Endothelial cell of umbilical vein (primary cell): Measurements from ENCODE around the gene SLC2A2. TPM values are rescaled to one million over a fixed set of nuclear protein-coding genes. Genes with fewer than 3 reads are reported as not detected.
A peak's percentile ranks its signal among the peaks of the same experiment; 100 is the strongest.

Experiments used
- BruUV-seq: library from RNA; stranded (reverse); fragments of 400-500 nt; replicated peaks from 2 replicates; lab custom pipeline; 2021; lab: Mats Ljungman, UMichigan
- CTCF ChIA-PET: fragments of 300-600, 350-600 bp; sonication (Branson Sonifier 250); formaldehyde crosslinking; loops from one replicate; lab custom pipeline; 2021; ENCODE audit warnings: antibody characterized with exemption, inconsistent platforms; lab: Charles Lee
- POLR2A ChIA-PET: fragments of 300-600, 350-600 bp; sonication (Branson Sonifier 250); formaldehyde crosslinking; loops from one replicate; lab custom pipeline; 2021; ENCODE audit warnings: antibody characterized with exemption, inconsistent platforms; lab: Charles Lee
- DNase-seq: peaks from one replicate; pipeline ENCODE4 v3.0.0-alpha.2; 2011; ENCODE audit warnings: low read depth, low spot score
- FAIRE-seq: peaks from 2 replicates; lab custom pipeline; 2011; peaks lifted over from hg19 to GRCh38; lab: Jason Lieb, UNC
- H2AFZ ChIP-seq: 2 replicates; pipeline ENCODE4 v1.6.0; 2012; ENCODE audit warnings: low read depth, low read length, control low read depth, inconsistent platforms
- H3K27ac ChIP-seq: 2 replicates; pipeline ENCODE4 v1.5.1; 2011; ENCODE audit warnings: low read depth, mild to moderate bottlenecking, control low read depth, low read length, moderate library complexity; ENCODE audit not compliant: insufficient read depth
- H3K27me3 ChIP-seq, 2 experiments: 2 replicates each; pipeline versions ENCODE4 v1.6.0 to v1.6.1; 2011; ENCODE audit warnings: low read length in 2 of 2, mixed read lengths in 1 of 2; ENCODE audit not compliant: control insufficient read depth in 2 of 2, insufficient read depth in 2 of 2
- H3K36me3 ChIP-seq, 2 experiments: 2 replicates in 1 of 2; 3 replicates in 1 of 2; pipeline ENCODE4 v1.5.1; 2011; ENCODE audit warnings: low read length in 2 of 2, mild to moderate bottlenecking in 1 of 2, moderate library complexity in 1 of 2; ENCODE audit not compliant: control insufficient read depth in 2 of 2, insufficient read depth in 2 of 2; ENCODE audit errors: extremely low read depth in 1 of 2
- H3K4me1 ChIP-seq: 3 replicates; pipeline ENCODE4 v1.5.1; 2011; ENCODE audit warnings: mild to moderate bottlenecking, low read length; ENCODE audit not compliant: control insufficient read depth, insufficient read depth; ENCODE audit errors: extremely low read depth
- H3K4me2 ChIP-seq: 2 replicates; pipeline ENCODE4 v1.6.1; 2011; ENCODE audit warnings: low read length, control low read depth, mixed read lengths; ENCODE audit not compliant: insufficient read depth
- H3K4me3 ChIP-seq, 3 experiments: fragments of 200-600 bp in 1 of 3; sonication (generic), shearing (Covaris generic) in 1 of 3; replicated peaks in 1 of 3; 2 replicates each; pipeline ENCODE4 v1.5.1; 2011 to 2016; ENCODE audit warnings: control low read depth in 3 of 3, low read length in 3 of 3, mild to moderate bottlenecking in 2 of 3, inconsistent platforms in 1 of 3, low read depth in 1 of 3, moderate library complexity in 1 of 3; ENCODE audit not compliant: insufficient read depth in 1 of 3
- H3K79me2 ChIP-seq: 2 replicates; pipeline ENCODE4 v1.6.0; 2012; ENCODE audit warnings: low read length, inconsistent platforms; ENCODE audit not compliant: control insufficient read depth, insufficient read depth
- H3K9ac ChIP-seq: replicated peaks from 2 replicates; pipeline ENCODE3; 2011; ENCODE audit warnings: low read length, control low read depth; ENCODE audit not compliant: insufficient read depth; ENCODE audit errors: extremely low read depth
- H3K9me1 ChIP-seq: replicated peaks from 3 replicates; pipeline ENCODE4 v1.6.0; 2011; ENCODE audit warnings: mild to moderate bottlenecking, low read length; ENCODE audit not compliant: control insufficient read depth, insufficient read depth; ENCODE audit errors: extremely low read depth
- H3K9me3 ChIP-seq: replicated peaks from 2 replicates; pipeline ENCODE4 v1.5.1; 2012; ENCODE audit warnings: low read length, inconsistent platforms; ENCODE audit not compliant: control insufficient read depth, insufficient read depth
- H4K20me1 ChIP-seq: replicated peaks from 2 replicates; pipeline ENCODE3; 2011; ENCODE audit warnings: mild to moderate bottlenecking, low read length; ENCODE audit not compliant: control insufficient read depth, insufficient read depth; ENCODE audit errors: extremely low read depth
- EZH2 ChIP-seq: IDR thresholded peaks from 2 replicates; pipeline ENCODE4 v1.6.1; 2012; ENCODE audit warnings: borderline replicate concordance, low read depth, mild to moderate bottlenecking, moderate library complexity, low read length, inconsistent platforms; ENCODE audit not compliant: severe bottlenecking
- FOS ChIP-seq: IDR thresholded peaks from 2 replicates; pipeline ENCODE4 v1.6.1; 2011; ENCODE audit warnings: mild to moderate bottlenecking, low read length, moderate library complexity, borderline replicate concordance; ENCODE audit not compliant: insufficient read depth
- GATA2 ChIP-seq: IDR thresholded peaks from 2 replicates; pipeline ENCODE4 v1.7.0; 2011; ENCODE audit warnings: low read depth, mild to moderate bottlenecking, moderate library complexity, mixed read lengths, low read length; ENCODE audit not compliant: insufficient read length, insufficient read depth
- JUN ChIP-seq: IDR thresholded peaks from 2 replicates; pipeline ENCODE4 v1.6.1; 2011; ENCODE audit warnings: borderline replicate concordance, low read depth; ENCODE audit not compliant: insufficient read length, insufficient read depth
- MAX ChIP-seq: IDR thresholded peaks from 2 replicates; pipeline ENCODE4 v1.6.1; 2011; ENCODE audit not compliant: insufficient read depth, insufficient read length
- MYC ChIP-seq: IDR thresholded peaks from one replicate; pipeline ENCODE4 v1.6.1; 2011; ENCODE audit warnings: mild to moderate bottlenecking, low read depth, low read length
- POLR2A ChIP-seq: IDR thresholded peaks from 2 replicates; pipeline ENCODE4 v1.6.1; 2012; ENCODE audit warnings: low read depth, mild to moderate bottlenecking, control low read depth, low read length
- POLR2AphosphoS5 ChIP-seq: IDR thresholded peaks from 2 replicates; pipeline ENCODE4 v1.6.1; 2012; ENCODE audit warnings: low read depth, mild to moderate bottlenecking, control low read depth, low read length, moderate library complexity; ENCODE audit not compliant: insufficient read depth
- dilution Hi-C: fragments of 300-500 bp; cut with MboI; formaldehyde crosslinking; loops from one replicate; pipeline ENCODE4 v1.15.0; 2019; ENCODE audit warnings: low sequenced_read_pairs; ENCODE audit not compliant: extremely low pct_ligation_motif_present
- intact Hi-C: fragments of 100-400 bp; cut with micrococcal nuclease; formaldehyde crosslinking; loops from one replicate; pipeline ENCODE4 v1.10.0; 2022
- polyA plus RNA-seq, 4 experiments: library from polyadenylated mRNA; depleted of rRNA in 3 of 4; stranded (reverse) in 3 of 4; unstranded in 1 of 4; fragments of >200 nt; gene quantifications; 2 replicates each; pipeline versions ENCODE4 v1.2.1 to v1.2.3, GENCODE V29; 2011 to 2012; ENCODE audit warnings: missing spikeins in 1 of 4
- total RNA-seq: library from RNA; stranded (reverse); gene quantifications from 2 replicates; pipeline ENCODE4 v1.2.3, GENCODE V29; 2021
- TF ChIP-seq, protein P1 (sequence below), 2 donors: IDR thresholded peaks; 1 replicate in 1 of 2; 2 replicates in 1 of 2; pipeline ENCODE4 v1.5.1; 2011; ENCODE audit warnings: low read length in 2 of 2, mild to moderate bottlenecking in 2 of 2, moderate library complexity in 2 of 2, control low read depth in 1 of 2, inconsistent platforms in 1 of 2, low read depth in 1 of 2; ENCODE audit not compliant: insufficient read depth in 1 of 2; ENCODE audit errors: extremely low read depth in 1 of 2

SLC2A2 gene
- total and polyA plus RNA-seq, 2 donors (not counting 3 experiments of a cell fraction or from before 2014, with no cell fraction given), result not detected

DNA sequence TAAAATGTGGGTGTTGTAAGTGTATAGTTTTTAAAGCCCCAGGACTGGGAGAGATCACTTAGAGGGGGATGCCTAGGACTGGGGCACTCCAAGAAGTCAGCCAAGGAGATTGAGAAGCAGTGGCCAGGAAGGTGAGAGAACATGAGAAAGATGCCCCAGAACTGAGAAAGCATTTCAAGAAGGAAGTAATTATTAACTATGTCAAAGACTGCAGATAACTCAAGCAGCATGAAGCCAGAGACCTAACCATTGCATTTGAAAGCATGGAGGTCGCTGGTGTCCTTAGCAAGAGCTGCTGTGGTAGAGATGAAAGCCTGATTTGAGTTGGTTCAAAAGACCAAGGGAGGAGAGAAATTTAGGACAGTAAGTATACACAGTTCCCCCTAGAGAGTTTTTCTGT, 30.6 kb upstream of the SLC2A2 start:
- H3K27me3 ChIP-seq, result no peaks in the 10 kb centered on the region
- peak overlapping the region; percentile 47 for H3K27ac ChIP-seq
- H3K79me2 ChIP-seq, result no peaks in the 10 kb centered on the region
- no peak overlapping the region for H3K4me3 ChIP-seq
- no peaks in the 10 kb centered on the region for H4K20me1 ChIP-seq
- no peaks in the 10 kb centered on the region for H3K9me1 ChIP-seq
- intact Hi-C loops, result no loop called here
- peak overlapping the region; percentile 19 for H3K4me2 ChIP-seq
- no TSS peak for BruUV-seq
- FAIRE-seq (no peak), DNase-seq (no peak)
- H2AFZ ChIP-seq, result no peak overlapping the region
- peaks cover 17% of the 10 kb centered on the region for H3K4me1 ChIP-seq
- H3K36me3 ChIP-seq, result no peaks in the 10 kb centered on the region
- ChIA-PET CTCF (no interaction called here), POLR2A (no interaction called here)
- no peaks in the 10 kb centered on the region for H3K9me3 ChIP-seq
- TF ChIP-seq EZH2, result no peak
- TF ChIP-seq, protein P1, sequence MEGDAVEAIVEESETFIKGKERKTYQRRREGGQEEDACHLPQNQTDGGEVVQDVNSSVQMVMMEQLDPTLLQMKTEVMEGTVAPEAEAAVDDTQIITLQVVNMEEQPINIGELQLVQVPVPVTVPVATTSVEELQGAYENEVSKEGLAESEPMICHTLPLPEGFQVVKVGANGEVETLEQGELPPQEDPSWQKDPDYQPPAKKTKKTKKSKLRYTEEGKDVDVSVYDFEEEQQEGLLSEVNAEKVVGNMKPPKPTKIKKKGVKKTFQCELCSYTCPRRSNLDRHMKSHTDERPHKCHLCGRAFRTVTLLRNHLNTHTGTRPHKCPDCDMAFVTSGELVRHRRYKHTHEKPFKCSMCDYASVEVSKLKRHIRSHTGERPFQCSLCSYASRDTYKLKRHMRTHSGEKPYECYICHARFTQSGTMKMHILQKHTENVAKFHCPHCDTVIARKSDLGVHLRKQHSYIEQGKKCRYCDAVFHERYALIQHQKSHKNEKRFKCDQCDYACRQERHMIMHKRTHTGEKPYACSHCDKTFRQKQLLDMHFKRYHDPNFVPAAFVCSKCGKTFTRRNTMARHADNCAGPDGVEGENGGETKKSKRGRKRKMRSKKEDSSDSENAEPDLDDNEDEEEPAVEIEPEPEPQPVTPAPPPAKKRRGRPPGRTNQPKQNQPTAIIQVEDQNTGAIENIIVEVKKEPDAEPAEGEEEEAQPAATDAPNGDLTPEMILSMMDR (IDR thresholded peaks at IDR 0.05; ENCODE audit: extremely low read depth in 1 of 2, insufficient read depth in 1 of 2, low read depth in 1 of 2, low read length in 2 of 2), result no peak
- TF ChIP-seq POLR2AphosphoS5, result no peak
- no peak for TF ChIP-seq FOS
- no peak for TF ChIP-seq GATA2
- TF ChIP-seq POLR2A, result no peak
- TF ChIP-seq MAX, result no peak
- no peak for TF ChIP-seq MYC
- no peak for TF ChIP-seq JUN
- dilution Hi-C loops, result no loop called here
- no peak overlapping the region for H3K9ac ChIP-seq
